Natural killer cell (primary cell): ENCODE measurements around the gene ZNF655. TPM values are rescaled to one million over a fixed set of nuclear protein-coding genes. Genes with fewer than 3 reads are reported as not detected.

Source experiments
- ATAC-seq, 3 donors: fragments of 150-1000 bp in 2 of 3; fragments of 200-7000 bp in 1 of 3; cut with Tn5 transposase; 1 replicate in 1 of 3; 2 replicates in 2 of 3; pipeline ENCODE4 v1.10.0; 2021; ENCODE audit warnings: mild to moderate bottlenecking in 2 of 3, moderate library complexity in 2 of 3
- DNase-seq, 2 donors: peaks; one replicate each; pipeline versions ENCODE4 v3.0.0 to v3.0.0-alpha.2; 2013 to 2021; ENCODE audit warnings: mixed read lengths in 1 of 2
- H3K27ac ChIP-seq: one replicate; pipeline ENCODE4 v1.5.1; 2013; ENCODE audit warnings: mild to moderate bottlenecking, low read length
- H3K27me3 ChIP-seq: one replicate; pipeline ENCODE4 v1.6.1; 2013; ENCODE audit warnings: low read length; ENCODE audit not compliant: control insufficient read depth, insufficient read depth
- H3K36me3 ChIP-seq: one replicate; pipeline ENCODE4 v1.6.1; 2013; ENCODE audit warnings: low read length; ENCODE audit not compliant: control insufficient read depth, insufficient read depth
- H3K4me1 ChIP-seq: one replicate; pipeline ENCODE4 v1.6.1; 2013; ENCODE audit warnings: low read length; ENCODE audit not compliant: control insufficient read depth, insufficient read depth
- H3K4me3 ChIP-seq: one replicate; pipeline ENCODE4 v1.5.1; 2013; ENCODE audit warnings: low read length
- H3K9me3 ChIP-seq: one replicate; pipeline ENCODE4 v1.6.1; 2013; ENCODE audit warnings: low read length; ENCODE audit not compliant: control insufficient read depth, insufficient read depth
- H3K27ac Mint-ChIP-seq, 2 donors: one replicate each; pipeline ENCODE4 v1.8.0; 2022; ENCODE audit warnings: mild to moderate bottlenecking in 2 of 2, mixed read lengths in 2 of 2, moderate library complexity in 1 of 2
- H3K27me3 Mint-ChIP-seq, 2 donors: one replicate each; pipeline ENCODE4 v1.8.0; 2022; ENCODE audit warnings: low read depth in 2 of 2, mixed read lengths in 2 of 2
- H3K36me3 Mint-ChIP-seq: one replicate; pipeline ENCODE4 v1.8.0; 2022; ENCODE audit warnings: mixed read lengths
- H3K4me1 Mint-ChIP-seq, 2 donors: one replicate each; pipeline ENCODE4 v1.8.0; 2022; ENCODE audit warnings: mixed read lengths in 2 of 2
- H3K4me3 Mint-ChIP-seq: one replicate; pipeline ENCODE4 v1.8.0; 2022; ENCODE audit warnings: mild to moderate bottlenecking, moderate library complexity, mixed read lengths
- H3K9me3 Mint-ChIP-seq, 2 donors: one replicate each; pipeline ENCODE4 v1.8.0; 2022; ENCODE audit warnings: mixed read lengths in 2 of 2
- CTCF ChIP-seq: fragments of 200-600 bp; IDR thresholded peaks from one replicate; pipeline ENCODE4 v1.8.0; 2022; ENCODE audit warnings: antibody characterized with exemption
- WGBS: methylation state at CpG from one replicate; pipeline ENCODE4 v1.1.7; 2013; ENCODE audit warnings: missing lambda C conversion rate; ENCODE audit not compliant: insufficient coverage; 5-methylcytosine and 5-hydroxymethylcytosine counted together
- intact Hi-C: fragments of 100-400 bp; cut with micrococcal nuclease; formaldehyde crosslinking; loops from one replicate; pipeline ENCODE4 v1.14.2; 2022
- total RNA-seq, 4 donors: library from RNA; stranded (reverse); fragments of 120-200 nt in 1 of 4; gene quantifications; one replicate each; pipeline versions ENCODE4 v1.2.3 to v1.2.4, GENCODE V29; 2013 to 2022

The ZNF655 gene
- total RNA-seq, 3 donors from 2014 or later (not counting 1 experiment from before 2014, with no cell fraction given) = 171 to 214 (median 196) TPM

DNA sequence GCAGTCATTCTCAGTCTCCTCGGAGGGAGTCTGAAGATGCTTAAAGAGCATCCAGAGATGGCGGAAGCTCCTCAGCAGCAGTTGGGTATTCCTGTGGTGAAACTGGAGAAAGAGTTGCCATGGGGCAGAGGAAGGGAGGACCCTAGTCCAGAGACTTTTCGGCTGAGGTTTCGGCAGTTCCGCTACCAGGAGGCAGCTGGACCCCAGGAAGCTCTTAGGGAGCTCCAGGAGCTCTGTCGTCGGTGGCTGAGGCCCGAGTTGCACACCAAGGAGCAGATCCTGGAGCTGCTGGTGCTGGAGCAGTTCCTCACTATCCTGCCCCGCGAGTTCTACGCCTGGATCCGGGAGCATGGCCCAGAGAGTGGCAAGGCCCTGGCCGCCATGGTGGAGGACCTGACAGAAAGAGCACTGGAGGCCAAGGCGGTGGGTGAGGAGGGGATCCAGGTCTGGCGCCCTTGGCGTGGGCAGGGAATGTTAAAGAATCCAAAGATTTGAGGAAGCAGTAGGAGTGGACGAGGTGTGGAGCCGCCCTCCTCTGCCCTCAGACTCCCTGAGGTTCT, 61.2 kb downstream of the ZNF655 start:
- 96% methylated on average over 18 of the region's 18 CpGs for whole genome bisulfite sequencing
- no peak for TF ChIP-seq CTCF
- peaks cover 56% of the 10 kb centered on the region for H3K36me3 ChIP-seq
- peaks cover 36% of the 10 kb centered on the region for H3K4me1 ChIP-seq
- H3K4me3 Mint-ChIP-seq = no peak overlapping the region
- no peaks in the 10 kb centered on the region for H3K9me3 Mint-ChIP-seq
- intact Hi-C loops = loop anchor here (5.0 kb wide), 1 partner anchor 117 kb away; the partner anchor contains the start of genes ZKSCAN5 and ZNF394
- no peak for DNase-seq
- H3K36me3 Mint-ChIP-seq = no peaks in the 10 kb centered on the region
- no peak overlapping the region for H3K4me3 ChIP-seq
- H3K27ac ChIP-seq = no peak overlapping the region
- peaks cover 47 to 64% of the 10 kb centered on the region in 2 donors for H3K4me1 Mint-ChIP-seq
- no peak overlapping the region for H3K27ac Mint-ChIP-seq
- no peaks in the 10 kb centered on the region for H3K27me3 ChIP-seq
- ATAC-seq = no peak
- H3K27me3 Mint-ChIP-seq = no peaks in the 10 kb centered on the region
- H3K9me3 ChIP-seq = no peaks in the 10 kb centered on the region

- Mint-ChIP-seq H3K4me1 (peaks cover 51 to 65% of the 10 kb centered on the region in 2 donors), H3K4me3 (no peak overlapping the region), H3K36me3 (peaks cover 6% of the 10 kb centered on the region), H3K9me3 (no peaks in the 10 kb centered on the region), H3K27me3 (no peaks in the 10 kb centered on the region), H3K27ac (peak overlapping the region in 1 of 2 donors; percentile 48)
- H3K4me3 ChIP-seq = no peak overlapping the region
- H3K27ac ChIP-seq = no peak overlapping the region
- ATAC-seq (no peak), DNase-seq (no peak)
- intact Hi-C loops = no loop called here
- WGBS = over 99% methylated on average over 5 of the region's 5 CpGs
- H3K4me1 ChIP-seq = peaks cover 40% of the 10 kb centered on the region
- no peak for TF ChIP-seq CTCF
- H3K27me3 ChIP-seq = no peaks in the 10 kb centered on the region
- H3K9me3 ChIP-seq = no peaks in the 10 kb centered on the region
- H3K36me3 ChIP-seq = peaks cover 71% of the 10 kb centered on the region
These were observed 62.8 kb downstream of the ZNF655 start for GRCh38 chr7:99621271-99621670.

GRCh38 chr7:99622596-99622995, 64.2 kb downstream of the ZNF655 start:
- no peak overlapping the region for H3K4me3 ChIP-seq
- no peaks in the 10 kb centered on the region for H3K9me3 ChIP-seq
- intact Hi-C loops = no loop called here
- DNase-seq (no peak), ATAC-seq (no peak)
- H3K36me3 ChIP-seq = peaks cover 84% of the 10 kb centered on the region
- Mint-ChIP-seq H3K9me3 (no peaks in the 10 kb centered on the region), H3K27ac (peak overlapping the region in 1 of 2 donors; percentile 85), H3K4me1 (peaks cover 38 to 54% of the 10 kb centered on the region in 2 donors), H3K36me3 (peaks cover 8% of the 10 kb centered on the region), H3K27me3 (no peaks in the 10 kb centered on the region), H3K4me3 (no peak overlapping the region)
- peaks cover 32% of the 10 kb centered on the region for H3K4me1 ChIP-seq
- TF ChIP-seq CTCF = no peak
- H3K27me3 ChIP-seq = no peaks in the 10 kb centered on the region
- no peak overlapping the region for H3K27ac ChIP-seq
- WGBS = 96% methylated on average over 10 of the region's 10 CpGs
